Fibroblast of skin of scalp (primary cell): ENCODE results near the gene XCR1. TPM values are rescaled to one million over a fixed set of nuclear protein-coding genes. Genes with fewer than 3 reads are reported as not detected.
"Not testable (repeated sequence)": the region's sequence is repeated elsewhere in the genome, so short reads cannot be mapped to it uniquely, and the experiment has no call there.

Source experiments
- DNase-seq: peaks from one replicate; pipeline ENCODE4 v3.0.0-alpha.2; 2013
- polyA plus RNA-seq, 2 experiments: library from polyadenylated mRNA; unstranded; fragments of 120-200 nt; gene quantifications; one replicate each; pipeline ENCODE4 v1.2.1, GENCODE V29; 2013; ENCODE audit not compliant: insufficient read length in 2 of 2

XCR1 gene, protein sequence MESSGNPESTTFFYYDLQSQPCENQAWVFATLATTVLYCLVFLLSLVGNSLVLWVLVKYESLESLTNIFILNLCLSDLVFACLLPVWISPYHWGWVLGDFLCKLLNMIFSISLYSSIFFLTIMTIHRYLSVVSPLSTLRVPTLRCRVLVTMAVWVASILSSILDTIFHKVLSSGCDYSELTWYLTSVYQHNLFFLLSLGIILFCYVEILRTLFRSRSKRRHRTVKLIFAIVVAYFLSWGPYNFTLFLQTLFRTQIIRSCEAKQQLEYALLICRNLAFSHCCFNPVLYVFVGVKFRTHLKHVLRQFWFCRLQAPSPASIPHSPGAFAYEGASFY
- polyA plus RNA-seq (2013, experiment 1 of 2; ENCODE audit: insufficient read length): not detected
- not detected for polyA plus RNA-seq (2013, experiment 2 of 2; ENCODE audit: insufficient read length)

- no peak for DNase-seq
These were observed at the start of gene XCR1 for GRCh38 chr3:46027021-46027705. XCR1 (minus strand) TSS chr3:46027483; CDS start chr3:46021947, 5,536 bp downstream.

DNA sequence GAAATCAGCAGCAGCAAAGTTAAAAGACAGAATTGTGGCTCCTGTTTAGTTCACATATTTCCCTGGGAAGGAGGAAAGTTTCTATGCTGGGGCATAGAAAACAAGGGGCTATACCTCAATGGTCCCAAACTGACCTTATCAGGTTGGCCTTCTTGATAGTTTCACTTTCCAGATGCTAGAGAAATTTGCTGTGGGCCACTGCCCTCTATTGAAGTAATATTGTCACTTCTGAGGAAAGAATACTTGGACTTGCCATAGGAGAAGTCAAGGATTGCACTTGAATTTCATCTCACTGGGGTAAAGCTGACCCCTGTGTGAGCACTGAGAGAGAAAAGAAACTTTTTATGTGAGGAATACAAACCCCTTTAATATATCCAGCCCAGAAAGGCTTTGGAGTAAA is 49.3 kb upstream of the XCR1 start:
- DNase-seq: no peak

DNA sequence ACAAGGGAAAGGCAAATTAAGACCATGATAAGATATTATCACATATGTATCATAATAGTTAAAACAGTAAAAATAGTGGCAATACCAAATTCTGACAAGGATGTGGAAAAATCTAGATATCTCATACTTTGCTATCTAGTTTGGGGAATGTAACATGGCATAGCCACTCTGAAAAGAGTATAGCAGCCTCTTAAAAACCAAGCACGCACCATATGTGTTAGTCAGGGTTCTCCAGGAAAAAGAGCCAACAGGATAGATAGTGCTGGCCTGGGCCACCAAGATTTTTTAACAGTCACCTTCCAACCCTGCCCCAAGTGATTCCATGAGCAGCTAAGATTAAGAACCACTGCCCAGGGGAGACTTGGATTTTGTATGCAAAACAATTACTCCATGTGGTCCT is 48.5 kb upstream of the XCR1 start:
- DNase-seq: no peak

DNA sequence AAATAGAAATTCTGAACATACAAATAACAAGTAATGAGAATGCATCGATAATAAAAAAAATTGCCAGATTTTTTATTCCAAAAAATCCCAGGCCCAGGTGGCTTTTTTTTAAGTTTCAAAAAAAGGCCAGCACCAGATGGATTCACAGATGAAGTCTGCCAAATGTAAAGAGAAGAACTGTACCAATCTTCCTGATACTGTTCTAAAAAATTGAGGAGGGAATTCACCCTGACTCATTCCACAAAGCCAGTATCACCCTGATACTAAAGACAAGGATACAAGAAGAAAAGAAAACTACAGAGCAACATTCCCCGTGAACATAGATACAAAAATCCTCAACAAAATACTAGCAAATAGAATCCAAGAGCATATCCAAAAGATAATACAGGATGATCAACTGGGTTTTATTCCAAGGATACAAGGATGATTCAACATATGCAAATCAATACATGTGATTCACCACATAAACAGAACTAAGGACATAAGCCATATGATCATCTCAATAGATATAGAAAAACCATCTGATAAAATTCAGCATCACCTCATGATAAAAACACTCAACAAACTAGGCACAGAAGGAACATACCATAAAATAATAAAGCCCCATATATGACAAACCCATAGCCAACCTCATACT is 44.1 kb upstream of the XCR1 start:
- DNase-seq: no peak

GRCh38 chr3:46070595-46071093 is 43.4 kb upstream of the XCR1 start:
- DNase-seq: no peak

DNA sequence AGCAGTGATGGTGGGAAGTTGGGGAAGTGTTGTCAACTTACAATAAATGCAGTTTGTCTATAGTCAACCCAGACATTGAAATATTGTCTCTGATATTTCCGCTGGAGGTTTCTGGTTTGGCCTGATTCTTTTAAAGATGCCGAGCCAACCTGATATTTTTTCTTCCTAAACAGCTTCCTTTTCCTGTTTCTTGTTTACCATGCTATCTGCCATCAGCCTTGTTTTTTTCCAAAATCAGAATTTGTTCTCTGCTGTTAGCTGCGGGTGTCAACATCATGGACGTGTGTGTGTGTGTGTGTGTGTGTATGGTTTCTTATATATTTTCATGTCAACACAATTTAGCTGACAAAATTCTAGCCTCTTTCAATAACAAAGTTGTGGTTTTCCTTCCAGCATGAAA is 41.2 kb upstream of the XCR1 start:
- DNase-seq: no peak

DNA sequence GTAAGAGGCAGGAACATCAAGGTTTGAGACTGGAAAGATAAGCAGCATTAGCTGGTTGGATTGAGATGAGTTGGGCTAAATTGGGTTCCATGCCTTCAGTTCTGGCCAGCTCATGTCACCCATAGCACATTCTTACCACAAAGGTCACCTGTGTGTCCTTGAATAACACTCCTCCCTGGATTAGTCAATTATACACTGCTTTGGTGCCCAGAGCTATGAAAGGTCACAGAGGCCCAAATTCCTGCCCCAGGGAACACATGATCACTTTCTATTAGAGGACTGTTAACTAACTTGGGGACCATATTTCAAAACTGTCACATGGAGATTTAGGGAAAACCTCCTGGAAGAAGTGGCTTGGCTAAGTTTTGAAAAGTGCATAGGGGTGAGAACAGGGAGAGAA is 40.1 kb upstream of the XCR1 start:
- DNase-seq: no peak

DNA sequence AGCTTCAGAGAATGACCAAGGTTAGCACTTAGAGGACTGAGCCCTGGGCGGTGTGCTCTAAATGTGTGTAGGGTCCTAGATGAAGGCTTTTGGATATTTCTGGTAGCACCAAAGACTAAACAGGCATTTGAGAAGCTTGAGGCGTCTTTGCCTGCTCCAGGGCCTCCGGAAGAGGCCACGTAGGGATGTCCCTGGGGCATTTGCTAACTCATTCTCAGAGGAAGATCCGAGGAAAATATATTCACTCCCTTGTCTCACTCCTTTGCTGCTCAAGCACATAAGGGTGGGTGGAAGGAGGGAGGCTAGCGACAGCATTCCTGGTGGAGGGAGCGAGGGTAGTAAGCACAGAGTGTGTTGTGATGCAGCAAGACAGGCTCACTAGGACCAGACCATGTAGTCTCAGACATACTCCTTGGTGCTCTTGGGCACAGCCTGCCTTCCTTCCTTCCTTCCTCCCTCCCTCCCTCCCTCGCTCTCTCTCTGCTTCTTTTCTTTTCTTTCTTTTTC is 38.5 kb upstream of the XCR1 start:
- DNase-seq: no peak

GRCh38 chr3:46065294-46065705 is 38.0 kb upstream of the XCR1 start:
- DNase-seq: no peak

GRCh38 chr3:46062679-46063078 is 35.4 kb upstream of the XCR1 start:
- DNase-seq: no peak

- no peak for DNase-seq
These were observed 34.6 kb upstream of the XCR1 start for GRCh38 chr3:46061887-46062286.

DNA sequence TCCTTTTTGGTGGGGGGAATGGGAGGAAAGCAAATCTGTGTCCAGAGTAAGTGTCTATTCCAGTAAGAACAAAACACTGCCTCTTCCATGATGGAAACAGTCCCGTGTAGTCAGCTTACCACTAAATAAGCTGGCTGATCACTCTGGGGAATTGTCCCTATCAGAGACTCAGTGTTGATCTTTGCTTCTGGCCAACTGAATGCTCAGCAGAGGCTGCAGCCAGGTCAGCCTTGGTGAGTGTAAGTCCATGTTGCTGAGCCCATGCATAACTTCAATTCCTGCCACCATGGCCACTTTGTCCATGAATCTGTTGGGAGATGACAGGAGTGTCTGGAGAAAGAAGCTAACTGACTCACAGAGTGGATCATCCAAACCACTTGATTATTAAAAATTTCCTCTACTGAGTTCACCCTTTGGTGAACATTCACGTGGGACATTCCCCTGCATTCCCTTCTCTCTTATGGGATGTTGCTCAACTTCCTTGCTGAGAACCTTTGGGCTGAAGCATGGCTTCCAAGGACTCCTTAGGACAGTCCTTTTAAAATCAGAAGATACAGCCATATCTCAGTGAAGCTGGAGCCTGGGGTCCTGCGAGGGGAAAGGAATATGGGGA is 33.9 kb upstream of the XCR1 start:
- no peak for DNase-seq

GRCh38 chr3:46060551-46060950 is 33.3 kb upstream of the XCR1 start:
- DNase-seq: no peak

DNA sequence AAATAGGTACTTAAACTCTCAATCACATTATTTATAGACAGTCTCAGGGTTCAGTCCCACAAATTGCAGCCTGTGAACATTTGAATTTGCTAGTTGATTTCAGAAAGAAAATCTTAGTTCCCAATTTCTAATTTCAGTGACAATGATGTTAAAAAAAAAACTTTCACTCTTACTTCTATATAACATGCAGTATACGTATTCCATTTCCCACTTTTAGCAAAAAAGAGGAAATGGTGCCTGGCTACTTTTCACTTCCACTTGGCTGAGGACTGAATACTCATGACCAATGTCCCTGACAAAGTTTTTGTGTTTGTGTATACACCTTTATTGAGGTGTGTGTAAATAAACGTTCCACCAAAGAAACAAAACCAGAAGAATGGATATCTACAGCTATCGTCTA is 32.1 kb upstream of the XCR1 start:
- DNase-seq: no peak

DNA sequence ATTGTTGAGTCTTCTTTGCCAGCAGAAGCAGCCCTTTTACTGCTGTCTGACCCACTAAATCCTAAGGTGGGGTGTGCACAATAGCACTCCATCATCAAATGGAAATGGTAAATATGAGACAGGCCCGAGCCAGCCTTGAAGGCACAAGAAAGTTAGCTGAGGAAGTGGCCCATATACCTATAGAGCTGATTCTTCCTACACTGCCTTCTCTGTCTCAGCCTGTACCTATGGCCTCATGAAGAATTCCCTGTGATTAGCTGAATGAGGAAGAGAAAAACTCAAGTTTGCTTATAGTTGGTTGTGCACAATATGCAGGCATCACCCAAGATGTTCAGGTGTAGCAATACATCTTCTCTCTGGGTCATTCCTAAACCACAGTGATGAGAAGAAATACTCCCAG is 31.7 kb upstream of the XCR1 start:
- DNase-seq: no peak

- DNase-seq: no peak
These were observed 30.4 kb upstream of the XCR1 start for GRCh38 chr3:46057716-46058115.

- no peak for DNase-seq
These were observed 29.4 kb upstream of the XCR1 start for GRCh38 chr3:46056686-46057085.

- not testable (repeated sequence) for DNase-seq
These were observed 26.7 kb upstream of the XCR1 start for GRCh38 chr3:46053761-46054515.

- not testable (repeated sequence) for DNase-seq
These were observed 26.0 kb upstream of the XCR1 start for GRCh38 chr3:46053265-46053664.

GRCh38 chr3:46052531-46052930 is 25.2 kb upstream of the XCR1 start:
- DNase-seq: no peak

GRCh38 chr3:46049093-46049492 is 21.8 kb upstream of the XCR1 start:
- DNase-seq: no peak

- DNase-seq: peak; percentile 5
These were observed 18.9 kb upstream of the XCR1 start for GRCh38 chr3:46046231-46046630.
